Mucosa of rectum (tissue), 2 donors: Measurements from ENCODE around the gene COL6A1.

Source experiments
- H3K27ac ChIP-seq, 2 donors: one replicate each; pipeline ENCODE4 v1.7.0; 2013; ENCODE audit warnings: inconsistent platforms in 2 of 2, low read depth in 2 of 2, low read length in 2 of 2
- H3K27me3 ChIP-seq, 2 donors: one replicate each; pipeline ENCODE4 v1.7.0; 2013; ENCODE audit warnings: low read length in 2 of 2; ENCODE audit not compliant: control insufficient read depth in 2 of 2, insufficient read depth in 2 of 2
- H3K36me3 ChIP-seq, 2 donors: one replicate each; pipeline ENCODE4 v1.7.0; 2013; ENCODE audit warnings: low read length in 2 of 2; ENCODE audit not compliant: control insufficient read depth in 2 of 2, insufficient read depth in 2 of 2
- H3K4me1 ChIP-seq, 2 donors: one replicate each; pipeline ENCODE4 v1.7.0; 2013; ENCODE audit warnings: low read length in 2 of 2, mild to moderate bottlenecking in 1 of 2; ENCODE audit not compliant: control insufficient read depth in 2 of 2, insufficient read depth in 2 of 2
- H3K4me3 ChIP-seq, 2 donors: one replicate each; pipeline ENCODE4 v1.7.0; 2013; ENCODE audit warnings: low read length in 2 of 2
- H3K9ac ChIP-seq, 2 donors: one replicate each; pipeline ENCODE4 v1.7.0; 2013; ENCODE audit warnings: low read length in 2 of 2, low read depth in 1 of 2, mild to moderate bottlenecking in 1 of 2
- H3K9me3 ChIP-seq, 2 donors: one replicate each; pipeline ENCODE4 v1.7.0; 2013; ENCODE audit warnings: low read length in 2 of 2; ENCODE audit not compliant: control insufficient read depth in 2 of 2
- donor health status: healthy.
- donor health status: Normal muscosa, but diverticular disease.

The COL6A1 gene

GRCh38 chr21:45982758-45983648, 1.4 kb downstream of the COL6A1 start:
- Histone ChIP-seq H3K9me3 (no peaks in the 10 kb centered on the region), H3K27ac (peak overlapping the region; percentile 71 to 74), H3K4me3 (peak overlapping the region; percentile 64 to 68), H3K36me3 (no peaks in the 10 kb centered on the region), H3K9ac (peak overlapping the region; percentile 52 to 69), H3K4me1 (peaks cover 5 to 6% of the 10 kb centered on the region in 2 donors), H3K27me3 (peaks cover 0 to 6% of the 10 kb centered on the region in 2 donors)

GRCh38 chr21:45983649-45983965, 2.0 kb downstream of the COL6A1 start:
- Histone ChIP-seq H3K9ac (peak overlapping the region in 1 of 2 donors; percentile 69), H3K4me1 (peaks cover 5 to 6% of the 10 kb centered on the region in 2 donors), H3K9me3 (no peaks in the 10 kb centered on the region), H3K27me3 (peaks cover 0 to 6% of the 10 kb centered on the region in 2 donors), H3K36me3 (no peaks in the 10 kb centered on the region), H3K4me3 (peak overlapping the region; percentile 62 to 64), H3K27ac (peak overlapping the region; percentile 20 to 74)

- peak overlapping the region; percentile 37 to 52 for H3K27ac ChIP-seq
- H3K9me3 ChIP-seq = no peaks in the 10 kb centered on the region
- peaks cover 0 to 6% of the 10 kb centered on the region in 2 donors for H3K27me3 ChIP-seq
- peaks cover 5 to 6% of the 10 kb centered on the region in 2 donors for H3K4me1 ChIP-seq
- H3K36me3 ChIP-seq = no peaks in the 10 kb centered on the region
- no peak overlapping the region for H3K4me3 ChIP-seq
- peak overlapping the region in 1 of 2 donors; percentile 43 for H3K9ac ChIP-seq
These were observed 2.5 kb downstream of the COL6A1 start for GRCh38 chr21:45983981-45984551.

DNA sequence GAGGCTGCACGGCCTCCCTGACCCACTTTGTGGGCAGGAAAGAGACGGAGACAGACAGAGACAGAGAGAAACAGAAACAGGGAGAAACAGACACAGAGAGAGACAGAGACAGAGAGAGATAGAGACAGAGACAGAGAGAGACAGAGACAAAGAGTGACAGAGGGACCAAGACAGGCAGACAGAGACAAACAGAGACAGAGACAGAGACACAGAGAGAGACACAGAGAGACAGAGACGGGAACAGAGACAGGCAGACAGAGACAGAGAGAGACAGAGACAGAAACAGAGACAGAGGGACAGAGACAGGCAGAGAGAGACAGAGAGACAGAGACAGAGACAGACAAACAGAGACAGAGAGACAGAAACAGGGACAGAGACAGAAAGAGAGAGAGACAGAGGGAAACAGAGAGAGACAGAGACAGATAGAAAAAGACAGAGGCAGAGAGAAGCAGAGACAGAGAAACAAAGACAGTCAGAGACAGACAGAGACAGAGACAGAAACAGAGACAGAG, 3.1 kb downstream of the COL6A1 start:
- Histone ChIP-seq H3K27ac (peak overlapping the region; percentile 37 to 52), H3K4me1 (peaks cover 5 to 6% of the 10 kb centered on the region in 2 donors), H3K27me3 (peaks cover 0 to 3% of the 10 kb centered on the region in 2 donors), H3K4me3 (no peak overlapping the region), H3K9ac (no peak overlapping the region), H3K9me3 (no peaks in the 10 kb centered on the region), H3K36me3 (no peaks in the 10 kb centered on the region)

GRCh38 chr21:45985471-45986315, 4.1 kb downstream of the COL6A1 start:
- Histone ChIP-seq H3K4me3 (no peak overlapping the region), H3K27me3 (no peaks in the 10 kb centered on the region), H3K4me1 (peaks cover 4 to 5% of the 10 kb centered on the region in 2 donors), H3K9ac (peak overlapping the region in 1 of 2 donors; percentile 32), H3K36me3 (no peaks in the 10 kb centered on the region), H3K9me3 (no peaks in the 10 kb centered on the region), H3K27ac (peak overlapping the region in 1 of 2 donors; percentile 48)

- no peak overlapping the region for H3K4me3 ChIP-seq
- no peaks in the 10 kb centered on the region for H3K27me3 ChIP-seq
- H3K9ac ChIP-seq = no peak overlapping the region
- no peaks in the 10 kb centered on the region for H3K36me3 ChIP-seq
- H3K27ac ChIP-seq = peak overlapping the region in 1 of 2 donors; percentile 48
- no peaks in the 10 kb centered on the region for H3K9me3 ChIP-seq
- H3K4me1 ChIP-seq = peaks cover 0 to 2% of the 10 kb centered on the region in 2 donors
These were observed 4.9 kb downstream of the COL6A1 start for GRCh38 chr21:45986316-45987051.

GRCh38 chr21:45987121-45987711, 5.6 kb downstream of the COL6A1 start:
- Histone ChIP-seq H3K27ac (no peak overlapping the region), H3K4me3 (no peak overlapping the region), H3K27me3 (no peaks in the 10 kb centered on the region), H3K9me3 (no peaks in the 10 kb centered on the region), H3K36me3 (no peaks in the 10 kb centered on the region), H3K4me1 (peaks cover 0 to 2% of the 10 kb centered on the region in 2 donors), H3K9ac (no peak overlapping the region)

- Histone ChIP-seq H3K36me3 (no peaks in the 10 kb centered on the region), H3K9me3 (no peaks in the 10 kb centered on the region), H3K27me3 (no peaks in the 10 kb centered on the region), H3K4me1 (peaks cover 0 to 2% of the 10 kb centered on the region in 2 donors), H3K27ac (no peak overlapping the region), H3K9ac (no peak overlapping the region), H3K4me3 (no peak overlapping the region)
These were observed 7.1 kb downstream of the COL6A1 start for GRCh38 chr21:45988366-45989347.
